Ovary (tissue), 3 donors: ENCODE measurements around the gene ARHGEF1.

ENCODE experiments used
- CTCF ChIP-seq, 3 donors: fragments of 450-650 bp in 2 of 3; fragments of 200-600 bp in 1 of 3; IDR thresholded peaks; one replicate each; pipeline versions ENCODE4 v1.5.1 to v1.8.0; 2016 to 2022; ENCODE audit warnings: antibody characterized with exemption in 3 of 3, mild to moderate bottlenecking in 1 of 3
- EP300 ChIP-seq: sonication (generic); formaldehyde crosslinking; IDR thresholded peaks from one replicate; pipeline ENCODE4 v1.6.1; 2017; ENCODE audit warnings: antibody characterized with exemption
- POLR2A ChIP-seq: fragments of 450-650 bp; IDR thresholded peaks from one replicate; pipeline ENCODE4 v1.6.1; 2017; ENCODE audit warnings: antibody characterized with exemption, mild to moderate bottlenecking, moderate library complexity
- donor health status: DM: no; HTN: no; CAD: no.

DNA sequence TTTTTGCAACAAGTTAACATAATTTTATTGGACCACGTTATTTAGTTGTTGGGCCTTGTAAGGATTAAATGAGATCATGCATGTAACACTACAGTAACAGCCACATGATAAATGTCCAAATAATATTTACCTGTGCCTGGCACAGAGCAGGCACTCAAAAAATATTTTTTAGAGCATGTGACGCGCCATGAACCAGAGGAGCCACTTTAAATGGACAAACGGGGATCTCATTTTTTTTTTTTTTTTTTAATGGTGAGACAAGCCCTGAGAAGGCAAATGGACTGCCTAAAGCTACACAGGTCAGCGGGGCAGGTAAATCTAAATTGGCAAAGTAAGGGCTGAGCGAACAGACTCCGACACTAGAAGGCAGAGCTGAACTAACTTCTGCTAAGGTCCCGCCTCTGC lies 23.8 kb upstream of the ARHGEF1 start:
- no peak for TF ChIP-seq POLR2A
- TF ChIP-seq CTCF (IDR thresholded peaks at IDR 0.05), result no peak
- no peak for TF ChIP-seq EP300
